Measurements from ENCODE around the gene CAMKK2.
A peak's percentile ranks its signal among the peaks of the same experiment; 100 is the strongest.
"Not testable (repeated sequence)": the region's sequence is repeated elsewhere in the genome, so short reads cannot be mapped to it uniquely, and the experiment has no call there.

The CAMKK2 gene

GRCh38 chr12:121279071-121279375 lies 17.5 kb downstream of the CAMKK2 start:
- DNase-seq (ENCODE audit: low read depth): no peak

DNA sequence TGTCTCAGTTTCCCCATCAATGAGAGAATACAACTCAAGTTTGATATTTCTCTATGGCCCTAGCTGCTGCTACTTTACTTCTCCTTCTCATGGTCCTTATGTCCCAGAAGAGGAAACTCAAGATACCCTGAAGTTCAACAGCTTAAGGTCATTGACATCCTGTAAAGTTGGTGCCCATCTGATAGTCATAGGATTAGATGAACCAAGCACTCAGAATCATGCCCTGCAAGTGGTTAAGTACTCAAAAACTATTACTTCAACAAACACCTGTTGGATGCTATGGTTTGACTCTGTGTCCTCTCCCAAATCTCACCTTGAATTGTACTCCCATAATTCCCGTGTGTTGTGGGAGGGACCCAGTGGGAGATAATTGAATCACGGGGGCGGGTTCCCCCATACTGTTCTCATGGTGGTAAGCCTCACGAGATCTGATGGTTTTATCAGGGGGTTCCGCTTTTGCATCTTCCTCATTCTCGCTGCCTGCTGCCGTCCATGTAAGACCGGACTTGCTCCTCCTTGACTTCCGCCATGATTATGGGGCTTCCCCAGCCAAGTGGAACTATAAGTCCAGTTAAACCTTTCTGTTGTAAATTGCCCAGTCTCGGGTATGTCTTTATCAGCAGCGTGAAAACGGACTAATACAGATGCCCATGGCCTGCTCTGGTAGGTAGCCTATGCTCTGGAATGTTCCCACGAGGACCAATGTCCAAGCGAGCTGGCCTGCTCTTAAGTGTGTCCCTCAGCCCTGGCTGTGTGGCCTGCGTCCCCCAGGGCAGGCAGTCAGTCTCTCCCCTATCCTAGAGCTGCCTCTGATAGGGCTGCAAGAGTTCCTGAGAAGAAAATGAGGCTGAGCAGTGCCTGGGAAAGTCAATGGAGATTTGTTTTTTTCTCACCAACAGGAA lies 18.1 kb downstream of the CAMKK2 start:
- DNase-seq (ENCODE audit: low read depth): no peak

DNA sequence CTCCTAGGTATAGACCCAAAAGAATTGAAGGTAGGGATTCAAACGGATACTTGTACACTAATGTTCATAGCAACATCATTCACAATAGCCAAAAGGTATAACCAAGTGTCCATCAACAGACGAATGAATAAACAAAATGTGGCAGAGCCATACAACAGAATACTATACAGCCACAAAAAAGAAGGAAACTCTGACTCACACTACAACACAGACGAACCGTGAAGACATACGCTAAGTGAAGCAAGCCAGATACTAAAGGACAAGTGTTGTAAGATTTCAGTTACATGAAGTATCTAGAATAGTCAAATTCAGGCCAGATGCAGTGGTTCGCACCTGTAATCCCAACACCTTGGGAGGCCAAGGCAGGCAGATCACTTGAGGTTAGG lies 19.1 kb downstream of the CAMKK2 start:
- DNase-seq (ENCODE audit: low read depth): peak; percentile 24

DNA sequence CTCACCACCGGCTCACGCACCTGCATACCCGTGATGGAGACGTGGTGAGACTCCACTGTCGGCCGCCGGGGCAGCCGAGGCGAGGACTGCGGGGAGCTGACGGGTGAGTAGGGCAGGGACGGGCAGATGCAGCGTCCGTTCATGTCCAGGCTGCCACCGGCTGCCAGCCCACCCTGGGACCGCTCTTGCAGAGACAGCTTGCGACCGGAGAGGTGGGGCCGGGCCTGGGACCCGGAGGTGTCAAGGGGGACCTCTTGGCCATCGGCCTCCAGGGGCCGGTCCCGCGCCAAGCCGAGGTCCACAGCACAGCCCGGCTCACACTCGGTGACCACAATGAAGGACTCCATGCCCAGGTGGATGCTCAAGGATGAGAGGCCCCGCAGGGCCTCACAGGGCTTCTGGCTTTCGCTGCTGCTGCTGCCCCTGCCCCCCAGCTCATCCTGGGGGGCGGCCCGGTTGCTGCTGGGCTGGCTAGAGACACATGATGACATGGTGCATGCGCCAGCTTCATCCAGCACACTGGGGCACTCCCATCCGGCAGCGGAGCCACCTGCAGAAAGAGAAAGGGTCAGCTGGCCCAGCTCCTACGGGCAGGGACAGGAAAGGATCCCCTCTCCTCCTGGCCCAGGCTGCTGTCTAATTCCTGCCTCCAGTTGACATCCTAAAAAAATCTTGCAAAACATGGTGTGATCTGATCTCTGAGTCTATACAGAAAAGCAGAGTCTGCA lies 22.3 kb downstream of the CAMKK2 start:
- DNase-seq (ENCODE audit: low read depth): no peak

- DNase-seq (ENCODE audit: low read depth): no peak
Observed at GRCh38 chr12:121273364-121273896, 23.1 kb downstream of the CAMKK2 start.

- DNase-seq (ENCODE audit: low read depth): no peak
Observed at GRCh38 chr12:121267822-121268221, 28.7 kb downstream of the CAMKK2 start.

- no peak for DNase-seq (ENCODE audit: low read depth)
Observed at GRCh38 chr12:121264951-121265515, 31.5 kb downstream of the CAMKK2 start.

GRCh38 chr12:121264135-121264534 lies 32.4 kb downstream of the CAMKK2 start:
- DNase-seq (ENCODE audit: low read depth): no peak

DNA sequence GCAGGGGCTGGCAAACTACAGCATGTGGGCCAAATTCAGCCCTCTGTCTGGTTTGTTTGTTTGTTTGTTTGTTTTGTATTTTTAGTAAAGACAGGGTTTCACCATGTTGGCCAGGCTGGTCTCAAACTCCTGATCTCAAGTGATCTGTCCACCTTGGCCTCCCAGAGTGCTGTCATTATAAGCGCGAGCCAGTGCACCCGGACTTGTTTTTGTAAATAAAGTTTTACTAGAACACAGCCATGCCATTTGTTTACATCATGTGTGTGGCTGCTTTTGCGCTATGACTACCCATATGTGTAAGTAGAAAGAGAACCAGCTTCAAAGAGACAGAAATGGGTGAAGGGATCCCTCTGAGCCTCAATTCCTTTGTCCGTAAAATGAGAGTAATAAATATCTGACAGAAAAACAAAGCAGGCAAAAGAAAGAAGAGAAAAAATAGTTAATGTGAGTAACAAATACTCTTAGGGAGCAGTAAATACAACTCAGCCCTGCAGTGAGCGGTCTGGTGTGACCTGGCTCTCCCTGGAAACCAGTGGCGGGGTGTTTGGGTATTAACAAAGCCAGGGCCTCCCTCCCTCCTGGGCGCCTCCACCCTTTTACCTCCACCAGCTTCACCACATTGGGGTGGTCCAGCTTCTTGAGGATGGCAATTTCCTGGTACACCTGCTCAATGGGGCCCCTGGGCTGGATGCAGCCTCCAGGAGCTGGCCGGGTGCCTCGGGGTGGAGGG lies 33.1 kb downstream of the CAMKK2 start:
- no peak for DNase-seq (ENCODE audit: low read depth)

- no peak for DNase-seq (ENCODE audit: low read depth)
Observed at GRCh38 chr12:121261398-121261797, 35.1 kb downstream of the CAMKK2 start.

- no peak for DNase-seq (ENCODE audit: low read depth)
Observed at GRCh38 chr12:121260091-121260490, 36.4 kb downstream of the CAMKK2 start.

GRCh38 chr12:121259074-121259473 lies 37.4 kb downstream of the CAMKK2 start:
- no peak for DNase-seq (ENCODE audit: low read depth)

GRCh38 chr12:121257704-121258449 lies 38.6 kb downstream of the CAMKK2 start:
- not testable (repeated sequence) for DNase-seq (ENCODE audit: low read depth)

DNA sequence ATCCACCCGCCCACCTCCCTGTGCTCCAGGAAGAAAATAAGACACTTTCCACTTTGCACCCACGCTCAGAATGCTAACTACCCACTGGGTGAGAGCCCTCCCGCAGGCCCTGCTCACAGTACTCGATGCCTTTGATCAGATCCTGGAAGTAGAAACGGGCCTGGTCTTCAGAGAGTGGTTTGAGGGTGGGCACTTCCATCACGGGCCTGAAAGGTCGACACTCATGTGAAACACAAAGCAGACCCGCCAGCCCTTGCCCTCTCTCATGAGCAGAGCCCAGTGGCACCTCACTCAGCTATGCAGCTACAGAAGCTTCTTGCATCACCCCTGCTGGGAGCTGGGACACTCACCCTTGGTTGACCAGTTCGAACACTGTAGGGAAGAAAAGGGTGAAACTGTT lies 41.1 kb downstream of the CAMKK2 start:
- no peak for DNase-seq (ENCODE audit: low read depth)

GRCh38 chr12:121253638-121254335 lies 42.7 kb downstream of the CAMKK2 start:
- DNase-seq (ENCODE audit: low read depth): no peak

DNA sequence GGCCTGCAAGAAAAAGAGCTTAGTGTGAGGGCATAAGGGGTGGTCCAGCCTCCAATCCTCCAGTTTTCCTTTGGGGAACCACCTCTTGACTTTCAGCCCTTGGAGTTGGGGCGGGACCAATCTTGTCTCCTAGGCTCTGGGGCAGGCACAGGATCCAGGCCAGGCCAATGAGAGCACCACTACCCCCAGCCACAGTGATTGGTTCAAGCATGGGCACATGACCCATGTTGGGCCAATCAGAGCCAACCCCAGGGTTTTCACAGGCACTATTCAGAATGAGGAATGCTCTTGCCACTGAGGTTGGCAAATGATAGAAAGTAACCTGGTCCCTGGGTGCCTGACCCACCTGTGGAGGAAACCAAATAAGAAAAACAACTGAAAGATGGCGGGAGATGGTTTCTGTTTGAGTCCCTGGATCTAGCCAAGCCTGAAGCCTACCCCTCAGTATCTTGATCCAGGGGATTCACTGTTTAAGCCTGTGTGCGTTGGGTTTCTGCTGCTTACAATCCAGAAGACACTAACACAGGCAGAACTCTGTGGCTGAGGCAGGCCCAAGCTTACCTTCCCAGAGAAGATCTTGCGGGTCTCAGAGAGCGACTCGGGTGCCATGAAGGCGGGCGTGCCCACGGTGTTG lies 43.7 kb downstream of the CAMKK2 start:
- no peak for DNase-seq (ENCODE audit: low read depth)

DNA sequence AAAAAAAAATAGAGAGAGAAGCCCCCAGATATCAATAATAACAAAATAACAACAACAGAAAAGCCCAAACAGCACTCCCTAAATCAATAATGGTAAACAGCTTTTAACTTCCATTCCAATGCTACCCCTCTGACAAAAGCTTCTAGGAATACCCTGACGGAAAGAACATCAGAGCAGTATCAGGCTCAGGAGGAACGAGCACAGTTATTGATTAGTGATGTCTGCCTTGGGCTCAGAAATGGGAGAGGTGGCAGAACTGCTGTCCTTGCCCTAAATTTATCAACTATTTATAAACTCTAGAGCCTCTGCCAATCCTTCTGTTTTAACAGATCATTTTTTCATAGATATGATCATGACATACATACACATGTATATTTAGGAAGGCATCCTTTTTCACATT lies 44.7 kb downstream of the CAMKK2 start:
- no peak for DNase-seq (ENCODE audit: low read depth)

DNA sequence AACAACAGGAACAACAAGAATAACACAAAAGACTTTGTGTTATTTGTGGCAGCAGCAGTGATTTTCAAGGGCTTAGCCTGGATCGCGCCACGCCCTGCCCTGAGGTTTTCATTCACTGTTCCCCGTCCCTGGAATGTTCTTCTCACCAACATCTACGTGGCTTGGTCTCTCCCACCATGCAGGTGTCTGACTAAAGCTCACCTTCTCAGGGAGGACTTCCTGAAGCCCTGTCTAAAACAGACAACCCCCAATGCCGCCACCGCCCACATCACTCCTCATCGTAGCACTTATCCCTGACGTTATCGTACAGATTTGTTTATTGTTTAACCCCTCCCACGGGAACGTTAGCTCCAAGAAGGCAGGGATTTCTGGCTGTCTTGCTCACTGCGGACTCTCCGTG lies 46.1 kb downstream of the CAMKK2 start:
- DNase-seq (ENCODE audit: low read depth): no peak

DNA sequence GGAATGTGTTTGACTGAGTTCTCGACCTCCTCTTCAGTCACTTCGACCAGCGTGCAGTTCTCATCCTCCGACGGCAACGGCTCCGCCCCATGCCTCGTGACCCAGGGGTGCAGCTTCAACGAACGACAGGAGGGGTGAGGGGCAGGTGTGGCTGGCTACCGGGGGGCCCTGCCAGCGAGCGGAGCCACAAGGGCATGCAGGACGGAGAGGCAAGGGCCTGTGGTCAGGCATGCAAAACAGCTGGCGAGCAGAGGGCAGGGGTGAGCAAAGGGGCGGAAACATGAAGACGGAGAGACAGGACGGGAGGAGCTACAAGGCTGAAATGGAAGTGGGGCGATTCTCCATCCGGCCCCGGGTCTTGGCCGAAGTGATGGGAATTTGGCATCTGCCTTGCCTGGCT lies 47.9 kb downstream of the CAMKK2 start:
- no peak for DNase-seq (ENCODE audit: low read depth)

- no peak for DNase-seq (ENCODE audit: low read depth)
Observed at GRCh38 chr12:121246893-121247557, 49.5 kb downstream of the CAMKK2 start.

Data from iris pigment epithelial cell (primary cell).